Ishikawa (cell line): Measurements from ENCODE around the gene SLC35A5.
A peak's percentile ranks its signal among the peaks of the same experiment; 100 is the strongest.

Experiments used
- CEBPB ChIP-seq: IDR thresholded peaks from 2 replicates; pipeline ENCODE4 v1.6.1; 2012
- CREB1 ChIP-seq: IDR thresholded peaks from 2 replicates; pipeline ENCODE4 v1.6.1; 2012; ENCODE audit warnings: low read depth
- EGR1 ChIP-seq: IDR thresholded peaks from 2 replicates; pipeline ENCODE4 v1.6.1; 2012
- EP300 ChIP-seq: IDR thresholded peaks from 2 replicates; pipeline ENCODE4 v1.6.1; 2012; ENCODE audit warnings: borderline replicate concordance
- FOXM1 ChIP-seq: IDR thresholded peaks from 2 replicates; pipeline ENCODE4 v1.6.1; 2012; ENCODE audit warnings: low read depth, borderline replicate concordance
- NFIC ChIP-seq: IDR thresholded peaks from 2 replicates; pipeline ENCODE4 v1.6.1; 2012
- RAD21 ChIP-seq: IDR thresholded peaks from 2 replicates; pipeline ENCODE4 v1.6.1; 2012; ENCODE audit warnings: low read depth
- TAF1 ChIP-seq: IDR thresholded peaks from 2 replicates; pipeline ENCODE4 v1.6.1; 2012; ENCODE audit warnings: low read depth, mild to moderate bottlenecking
- TCF12 ChIP-seq: IDR thresholded peaks from 2 replicates; pipeline ENCODE4 v1.6.1; 2012; ENCODE audit warnings: low read depth
- TEAD4 ChIP-seq: IDR thresholded peaks from 2 replicates; pipeline ENCODE4 v1.6.1; 2012
- YY1 ChIP-seq: IDR thresholded peaks from 2 replicates; pipeline ENCODE4 v1.6.1; 2012; ENCODE audit warnings: low read depth
- ZBTB7A ChIP-seq: IDR thresholded peaks from 2 replicates; pipeline ENCODE4 v1.6.1; 2012; ENCODE audit warnings: low read depth
- TF ChIP-seq, protein P1 (sequence below): IDR thresholded peaks from 2 replicates; pipeline ENCODE4 v1.6.1; 2012
- TF ChIP-seq, protein P2 (sequence below): IDR thresholded peaks from 2 replicates; pipeline ENCODE4 v1.6.1; 2012; ENCODE audit warnings: low read depth, mild to moderate bottlenecking
- TF ChIP-seq, protein P3 (sequence below): IDR thresholded peaks from 2 replicates; pipeline ENCODE4 v1.6.1; 2012

Gene SLC35A5

DNA sequence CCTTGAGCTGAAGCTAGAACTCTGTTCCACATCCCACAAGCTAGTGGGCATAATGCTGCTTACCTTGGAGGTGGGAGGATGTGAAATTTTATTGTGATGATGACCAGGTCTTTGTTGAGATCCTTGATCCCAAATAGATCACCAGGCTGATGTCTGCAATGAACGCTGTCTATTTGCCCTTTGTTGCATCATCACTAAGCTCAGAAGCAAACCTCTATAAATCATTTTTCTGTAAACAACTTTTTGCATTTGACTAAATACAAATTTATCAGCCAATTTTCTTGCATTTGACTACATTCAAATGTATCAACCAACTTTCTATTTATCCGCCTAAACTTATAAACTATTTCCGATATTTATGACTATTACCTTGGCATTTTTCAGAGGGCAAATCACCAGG is 69.4 kb downstream of the SLC35A5 start:
- TF ChIP-seq TAF1 (no peak), ZBTB7A (no peak), FOXM1 (no peak), NFIC (no peak), EP300 (no peak), RAD21 (no peak), TEAD4 (no peak), CEBPB (no peak)
- TF ChIP-seq, protein P1, sequence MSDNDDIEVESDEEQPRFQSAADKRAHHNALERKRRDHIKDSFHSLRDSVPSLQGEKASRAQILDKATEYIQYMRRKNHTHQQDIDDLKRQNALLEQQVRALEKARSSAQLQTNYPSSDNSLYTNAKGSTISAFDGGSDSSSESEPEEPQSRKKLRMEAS: no peak
- TF ChIP-seq, protein P2, sequence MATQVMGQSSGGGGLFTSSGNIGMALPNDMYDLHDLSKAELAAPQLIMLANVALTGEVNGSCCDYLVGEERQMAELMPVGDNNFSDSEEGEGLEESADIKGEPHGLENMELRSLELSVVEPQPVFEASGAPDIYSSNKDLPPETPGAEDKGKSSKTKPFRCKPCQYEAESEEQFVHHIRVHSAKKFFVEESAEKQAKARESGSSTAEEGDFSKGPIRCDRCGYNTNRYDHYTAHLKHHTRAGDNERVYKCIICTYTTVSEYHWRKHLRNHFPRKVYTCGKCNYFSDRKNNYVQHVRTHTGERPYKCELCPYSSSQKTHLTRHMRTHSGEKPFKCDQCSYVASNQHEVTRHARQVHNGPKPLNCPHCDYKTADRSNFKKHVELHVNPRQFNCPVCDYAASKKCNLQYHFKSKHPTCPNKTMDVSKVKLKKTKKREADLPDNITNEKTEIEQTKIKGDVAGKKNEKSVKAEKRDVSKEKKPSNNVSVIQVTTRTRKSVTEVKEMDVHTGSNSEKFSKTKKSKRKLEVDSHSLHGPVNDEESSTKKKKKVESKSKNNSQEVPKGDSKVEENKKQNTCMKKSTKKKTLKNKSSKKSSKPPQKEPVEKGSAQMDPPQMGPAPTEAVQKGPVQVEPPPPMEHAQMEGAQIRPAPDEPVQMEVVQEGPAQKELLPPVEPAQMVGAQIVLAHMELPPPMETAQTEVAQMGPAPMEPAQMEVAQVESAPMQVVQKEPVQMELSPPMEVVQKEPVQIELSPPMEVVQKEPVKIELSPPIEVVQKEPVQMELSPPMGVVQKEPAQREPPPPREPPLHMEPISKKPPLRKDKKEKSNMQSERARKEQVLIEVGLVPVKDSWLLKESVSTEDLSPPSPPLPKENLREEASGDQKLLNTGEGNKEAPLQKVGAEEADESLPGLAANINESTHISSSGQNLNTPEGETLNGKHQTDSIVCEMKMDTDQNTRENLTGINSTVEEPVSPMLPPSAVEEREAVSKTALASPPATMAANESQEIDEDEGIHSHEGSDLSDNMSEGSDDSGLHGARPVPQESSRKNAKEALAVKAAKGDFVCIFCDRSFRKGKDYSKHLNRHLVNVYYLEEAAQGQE: no peak

DNA sequence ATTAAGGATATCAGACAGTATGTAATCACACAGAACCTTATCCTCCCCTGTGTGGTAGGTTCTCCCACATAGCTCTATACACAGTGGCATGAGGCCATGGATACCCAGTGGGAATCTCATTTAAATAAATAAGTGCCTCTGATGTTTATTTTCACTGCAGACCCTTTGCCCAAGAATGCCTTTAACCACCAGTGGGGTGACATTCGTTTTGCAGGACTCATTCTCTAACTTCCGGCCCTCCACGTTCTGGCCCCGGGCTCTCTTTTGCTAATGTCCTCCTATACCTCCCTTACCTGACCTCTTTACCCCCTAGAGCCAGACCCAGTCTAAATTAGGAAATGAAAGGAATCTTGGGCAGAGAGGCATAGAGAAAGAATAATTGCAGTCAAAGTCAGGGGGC is 70.8 kb downstream of the SLC35A5 start:
- no peak for TF ChIP-seq RAD21

DNA sequence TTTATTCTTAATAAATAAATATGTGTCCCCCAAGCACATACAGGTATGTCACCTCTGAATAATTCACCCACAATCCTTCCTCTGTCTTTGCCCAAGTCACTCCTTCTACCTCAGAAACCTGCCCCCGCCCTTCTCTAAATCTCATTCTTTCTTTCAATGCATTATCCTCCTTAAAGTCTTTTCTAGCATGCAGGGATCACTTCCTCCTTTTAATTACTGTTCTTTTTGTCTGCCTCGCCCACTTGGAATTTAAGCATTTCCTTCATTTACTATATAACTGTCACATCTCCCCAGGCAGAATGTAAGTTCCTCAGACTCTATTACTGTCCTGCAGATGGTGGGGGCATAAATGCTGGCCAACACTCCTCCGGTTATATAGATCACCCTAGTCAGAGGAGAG is 71.3 kb downstream of the SLC35A5 start:
- TF ChIP-seq, protein P2: no peak
- TF ChIP-seq TCF12 (no peak), RAD21 (no peak), TEAD4 (no peak), EP300 (no peak), CEBPB (no peak)
- TF ChIP-seq, protein P1: no peak

DNA sequence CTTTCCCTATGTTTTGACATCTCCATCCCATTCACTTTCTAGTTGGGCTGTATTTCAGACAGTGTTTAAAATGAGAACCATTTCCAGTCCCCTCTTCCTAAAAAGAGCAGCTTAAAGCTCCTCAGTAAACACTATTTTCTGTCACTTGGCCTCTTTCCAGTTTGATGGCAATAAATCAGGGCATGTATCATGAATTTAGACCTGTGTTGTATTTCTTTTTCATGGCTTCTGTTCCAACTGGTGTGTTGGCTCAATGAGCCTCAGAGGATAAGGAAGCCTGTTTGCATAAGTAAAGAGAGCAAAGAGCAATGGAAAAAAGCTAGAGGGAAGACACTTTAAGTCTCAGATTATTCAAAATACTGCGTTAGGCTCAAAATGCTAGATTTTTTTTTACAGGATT is 71.9 kb downstream of the SLC35A5 start:
- no peak for TF ChIP-seq RAD21
- no peak for TF ChIP-seq CREB1
- TF ChIP-seq NFIC: peak; percentile 29; the same call in 1 of the 2 replicates

DNA sequence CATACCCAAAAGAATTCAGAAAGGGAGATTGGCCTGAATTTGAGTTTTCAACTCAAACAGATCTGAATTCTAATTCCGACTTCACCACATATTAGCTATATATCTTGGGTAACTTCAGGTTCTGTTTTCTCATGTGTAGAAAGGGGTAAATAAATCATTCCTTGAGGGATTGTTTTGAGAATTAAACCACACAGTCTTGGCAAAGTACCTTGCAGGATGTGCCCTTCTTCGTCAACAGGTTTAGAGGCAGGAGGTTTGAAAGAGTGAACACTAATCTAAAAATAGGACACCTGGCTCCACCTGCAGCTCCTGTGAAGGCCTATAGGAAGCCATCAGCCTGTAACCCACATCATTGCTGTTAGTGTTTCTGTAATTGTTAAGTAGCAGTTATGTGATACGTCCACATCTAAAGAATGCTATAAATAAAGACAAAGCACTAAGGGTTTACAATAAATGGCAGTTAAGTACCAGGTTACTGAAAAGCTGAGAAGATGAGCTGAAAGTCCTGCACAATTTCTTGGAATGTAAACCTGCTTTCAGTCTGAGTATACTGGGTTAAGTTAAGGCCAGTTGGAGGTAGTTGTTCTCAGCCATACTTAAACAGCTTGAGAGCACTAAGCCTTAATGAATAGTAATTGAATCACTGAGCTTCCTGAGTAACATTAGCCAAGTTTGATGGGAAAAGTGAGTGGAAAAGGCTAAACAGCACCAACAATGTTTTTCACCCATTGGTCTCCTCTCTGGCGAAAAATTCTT is 73.1 kb downstream of the SLC35A5 start:
- TF ChIP-seq, protein P3, sequence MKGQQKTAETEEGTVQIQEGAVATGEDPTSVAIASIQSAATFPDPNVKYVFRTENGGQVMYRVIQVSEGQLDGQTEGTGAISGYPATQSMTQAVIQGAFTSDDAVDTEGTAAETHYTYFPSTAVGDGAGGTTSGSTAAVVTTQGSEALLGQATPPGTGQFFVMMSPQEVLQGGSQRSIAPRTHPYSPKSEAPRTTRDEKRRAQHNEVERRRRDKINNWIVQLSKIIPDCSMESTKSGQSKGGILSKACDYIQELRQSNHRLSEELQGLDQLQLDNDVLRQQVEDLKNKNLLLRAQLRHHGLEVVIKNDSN: no peak
- TF ChIP-seq CEBPB: no peak
- TF ChIP-seq FOXM1: no peak
- no peak for TF ChIP-seq EP300
- no peak for TF ChIP-seq RAD21
- TF ChIP-seq ZBTB7A: no peak
- no peak for TF ChIP-seq EGR1
- no peak for TF ChIP-seq YY1
- TF ChIP-seq NFIC: no peak
- no peak for TF ChIP-seq TCF12
- TF ChIP-seq, protein P2: no peak
- TF ChIP-seq TEAD4: no peak
- no peak for TF ChIP-seq CREB1
- TF ChIP-seq TAF1: no peak
- TF ChIP-seq, protein P1: no peak
